Skin epidermis (tissue), 12 donors: ENCODE data around the gene CISTR.
"Not testable (repeated sequence)": the region's sequence is repeated elsewhere in the genome, so short reads cannot be mapped to it uniquely, and the experiment has no call there.

Source experiments
- H3K27ac ChIP-seq, 21 experiments: fragments of 200-600 bp; sonication (generic) in 11 of 21; one replicate each; pipeline ENCODE4 v1.5.0; 2020; ENCODE audit warnings: mild to moderate bottlenecking in 3 of 21, inconsistent platforms in 2 of 21, moderate library complexity in 2 of 21
- H3K4me3 ChIP-seq, 7 experiments: fragments of 200-600 bp; sonication (generic) in 2 of 7; one replicate each; pipeline ENCODE4 v1.5.0; 2020; ENCODE audit warnings: inconsistent platforms in 2 of 7, mild to moderate bottlenecking in 2 of 7, moderate library complexity in 1 of 7

CISTR gene

DNA sequence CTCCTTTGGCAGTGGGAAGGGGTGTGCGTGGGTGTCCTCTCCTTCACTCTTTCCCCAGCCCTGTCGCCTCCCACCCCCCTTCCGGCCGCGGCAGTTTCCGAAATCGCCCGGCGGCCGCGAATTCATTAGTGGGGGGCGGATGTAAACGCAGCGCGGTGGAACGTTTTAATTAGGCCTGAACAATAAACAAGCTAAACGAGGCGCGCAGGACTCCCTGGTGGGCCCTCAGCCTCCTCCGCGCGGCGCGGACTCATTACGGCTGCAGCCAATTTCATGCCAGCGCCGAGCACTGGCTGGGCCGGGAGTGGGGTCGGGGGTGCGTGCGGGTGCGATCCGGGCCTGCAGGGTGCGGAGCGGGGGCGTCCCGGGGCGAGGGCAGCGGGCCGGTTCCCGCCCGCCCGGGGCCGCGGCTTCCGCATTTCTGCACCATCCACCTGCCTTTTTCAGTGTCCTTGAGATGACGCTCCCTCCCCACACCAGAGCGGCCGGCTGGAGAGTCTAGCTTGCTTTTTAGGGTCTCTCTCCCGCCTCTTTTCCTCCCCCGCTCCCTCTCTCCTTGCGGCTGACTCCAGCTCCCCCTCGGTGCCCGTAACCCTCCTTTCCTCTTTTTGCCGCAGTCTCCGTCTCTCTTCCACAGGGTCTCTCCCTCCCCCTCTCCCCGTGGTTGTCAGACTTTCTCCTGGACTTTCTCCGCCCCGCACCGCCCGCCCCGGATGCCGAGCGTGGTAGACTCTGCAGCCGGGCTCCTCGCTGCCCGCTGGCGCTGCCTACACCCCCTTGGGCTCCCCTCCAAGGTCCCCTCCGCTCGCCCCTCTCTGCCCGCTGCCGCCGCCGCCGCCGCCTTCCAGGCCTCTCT is at the start of gene CISTR:
Gene CISTR, minus strand, starts transcription at position 644 of the 856 bp plus-strand sequence.
- peak within 1 kb of the TSS in 8 of 21 experiments; percentile 0 to 52 (median 34) for H3K27ac ChIP-seq

DNA sequence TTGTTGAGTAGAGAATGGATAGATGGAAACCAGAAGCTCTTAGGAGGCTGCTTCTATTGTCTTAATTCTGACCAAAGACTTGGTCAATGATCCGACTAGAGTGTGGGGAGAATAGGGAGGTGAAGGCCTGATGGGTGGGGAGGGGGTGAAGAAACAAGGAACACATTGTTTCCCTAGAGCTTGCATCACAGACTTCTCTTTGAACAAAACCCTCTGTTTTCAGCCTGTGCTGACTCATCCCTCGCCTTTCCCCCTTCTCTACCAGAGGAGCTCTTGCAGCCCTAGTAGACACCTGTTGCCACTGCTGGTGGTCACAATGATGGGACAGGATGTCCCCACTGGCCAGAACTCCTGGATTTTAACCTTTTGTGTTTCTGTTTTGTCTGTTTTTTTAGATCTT is 46.8 kb upstream of the CISTR start:
- Histone ChIP-seq H3K27ac (no peak overlapping the region), H3K4me3 (no peak overlapping the region)

More for the DNA sequence above, at the start of gene CISTR:
- peak within 1 kb of the TSS; percentile 18 to 49 (median 33) for H3K4me3 ChIP-seq

DNA sequence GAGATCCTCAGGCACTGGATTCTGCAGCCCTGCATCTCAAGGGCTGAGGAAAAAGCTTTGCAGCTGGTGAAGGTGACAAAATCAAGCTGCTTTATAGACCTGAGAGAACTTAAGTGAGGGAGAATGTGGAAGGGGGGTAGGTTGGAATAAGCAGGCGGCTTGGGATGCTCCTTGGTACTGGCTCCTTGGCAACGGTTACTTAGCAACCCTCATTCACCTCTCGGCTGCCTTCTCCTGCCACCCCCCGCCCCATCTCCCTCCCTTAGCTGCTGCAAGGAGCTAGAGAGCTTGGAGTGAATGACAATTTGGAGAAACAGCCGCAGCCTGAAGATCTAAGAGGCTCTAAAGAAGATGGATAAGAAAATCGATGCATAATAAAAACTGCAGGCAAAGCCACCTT is 44.1 kb upstream of the CISTR start:
- Histone ChIP-seq H3K27ac (no peak overlapping the region), H3K4me3 (no peak overlapping the region)

DNA sequence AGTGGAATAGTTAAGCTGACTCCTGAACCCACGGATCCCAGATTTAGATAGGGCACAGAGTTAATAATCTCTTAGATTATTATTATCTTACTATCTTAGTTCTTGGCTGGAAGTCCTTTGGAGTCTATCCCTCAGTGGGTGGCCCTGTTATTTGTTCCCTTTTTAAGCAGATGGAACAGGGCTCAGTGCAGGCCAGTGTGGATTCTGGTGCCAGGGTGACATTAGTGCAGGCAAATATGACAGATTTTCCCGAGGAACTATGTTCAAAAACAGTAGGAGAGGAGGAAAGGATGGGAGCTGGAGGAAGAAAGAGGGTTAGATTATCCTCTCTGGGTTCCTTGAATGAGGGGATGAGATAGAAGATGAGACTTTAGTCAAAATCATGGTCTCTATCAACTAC is 41.4 kb upstream of the CISTR start:
- no peak overlapping the region for H3K27ac ChIP-seq
- H3K4me3 ChIP-seq = no peak overlapping the region

DNA sequence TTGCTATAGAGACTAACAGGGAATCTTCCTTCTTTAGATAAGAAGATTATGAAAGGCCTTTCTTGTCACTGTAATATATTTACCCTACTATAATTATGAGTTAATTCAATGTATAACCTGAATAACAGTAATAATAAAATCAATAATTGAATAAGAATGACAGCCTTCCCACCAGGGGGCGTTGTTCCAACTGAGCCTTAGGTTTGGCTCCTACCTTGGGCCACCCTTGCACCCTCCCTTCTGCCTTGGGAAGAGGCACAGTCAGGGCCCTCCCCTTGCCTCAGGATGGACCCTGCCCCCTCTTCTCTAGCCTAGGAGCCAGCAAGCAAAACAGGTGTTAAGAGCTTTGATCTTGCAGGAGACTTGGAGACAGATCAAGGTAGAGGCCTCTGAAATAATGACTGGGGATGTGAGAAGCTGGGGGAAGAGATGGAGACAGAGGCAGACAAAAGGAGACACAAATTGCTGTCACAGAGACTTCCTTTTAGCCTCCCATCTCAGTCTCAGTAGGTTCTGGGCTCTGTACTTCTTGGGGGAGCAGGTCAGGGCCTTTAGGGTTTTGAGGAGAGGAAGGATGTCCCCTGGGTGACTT is 40.1 kb upstream of the CISTR start:
- Histone ChIP-seq H3K27ac (no peak overlapping the region), H3K4me3 (no peak overlapping the region)

DNA sequence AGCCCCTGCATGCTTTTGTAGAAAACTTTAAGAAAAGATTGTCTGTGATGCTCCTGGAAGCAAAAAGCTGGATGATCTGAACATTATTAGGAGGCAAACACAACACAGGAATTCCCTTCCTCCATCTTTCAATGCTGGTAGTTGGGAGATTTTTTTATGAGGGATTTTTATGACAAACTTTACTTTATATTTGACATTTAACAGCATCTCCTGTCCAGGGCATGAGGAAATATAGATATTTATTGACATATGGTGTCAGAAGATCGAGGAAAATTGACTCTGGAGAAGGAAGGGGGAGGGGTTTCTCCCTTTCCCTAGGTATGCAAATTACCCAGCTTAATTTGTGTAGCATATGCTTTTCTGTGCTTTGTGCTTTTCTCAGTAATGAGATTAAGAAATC is 37.8 kb upstream of the CISTR start:
- H3K27ac ChIP-seq = no peak overlapping the region
- H3K4me3 ChIP-seq = no peak overlapping the region

DNA sequence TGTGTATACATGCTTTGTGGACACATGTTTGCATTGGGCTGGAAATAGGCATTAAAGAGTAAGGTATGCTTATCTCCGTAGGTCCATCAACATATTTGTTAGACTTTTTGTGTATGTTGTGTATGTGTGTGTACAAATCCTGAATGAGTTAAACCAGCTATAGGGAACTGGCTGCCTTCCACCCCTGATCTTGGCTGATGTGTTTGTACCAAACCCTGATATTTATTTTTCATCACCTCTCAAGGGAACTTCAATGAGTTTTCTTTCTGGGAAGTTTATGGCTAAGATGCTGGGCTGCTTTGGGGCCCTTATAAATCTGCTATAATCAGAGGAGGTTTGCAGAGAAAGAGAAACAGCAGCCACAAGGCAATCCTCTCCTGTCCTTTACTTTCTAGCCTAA is 37.1 kb upstream of the CISTR start:
- Histone ChIP-seq H3K27ac (no peak overlapping the region), H3K4me3 (no peak overlapping the region)

DNA sequence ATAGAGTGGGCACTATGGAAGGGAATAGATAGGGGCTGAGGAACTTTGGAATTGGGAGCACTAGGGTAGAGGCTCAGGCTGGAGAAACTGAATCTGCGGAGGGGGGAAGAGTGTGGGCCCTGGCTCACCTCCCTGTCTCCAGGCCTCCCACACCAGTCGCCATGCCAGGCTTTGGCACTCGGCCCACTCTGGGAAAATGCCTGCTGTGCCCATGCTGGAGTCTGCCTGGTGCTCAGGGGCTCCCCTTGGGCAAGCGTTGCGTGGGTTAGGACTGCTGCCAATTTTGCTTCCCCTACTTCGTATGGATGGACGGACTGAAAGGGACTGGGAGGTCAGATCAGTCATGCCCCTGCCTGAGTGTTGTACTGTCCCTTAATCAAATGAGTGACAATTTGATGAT is 34.6 kb upstream of the CISTR start:
- H3K4me3 ChIP-seq = no peak overlapping the region
- no peak overlapping the region for H3K27ac ChIP-seq

DNA sequence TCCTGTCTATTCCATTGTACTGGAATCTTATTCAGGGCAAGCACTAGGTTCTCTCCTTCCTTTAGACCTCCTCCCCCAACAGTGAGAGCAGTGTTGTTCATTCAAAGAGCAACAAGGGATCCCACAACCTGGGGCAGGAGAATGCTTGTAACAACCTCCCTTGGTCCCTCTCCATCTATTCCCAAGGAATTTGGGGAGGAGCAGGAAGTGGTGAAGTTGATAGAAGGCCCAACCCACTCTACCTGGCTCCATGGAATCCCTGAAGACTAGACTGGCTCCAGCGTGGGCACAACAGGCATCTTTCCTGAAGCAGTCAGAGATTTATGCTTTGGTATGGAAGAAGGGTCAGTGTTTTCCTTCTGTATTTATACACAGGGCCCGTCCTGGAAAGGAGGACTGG is 33.4 kb upstream of the CISTR start:
- Histone ChIP-seq H3K4me3 (no peak overlapping the region), H3K27ac (no peak overlapping the region)

DNA sequence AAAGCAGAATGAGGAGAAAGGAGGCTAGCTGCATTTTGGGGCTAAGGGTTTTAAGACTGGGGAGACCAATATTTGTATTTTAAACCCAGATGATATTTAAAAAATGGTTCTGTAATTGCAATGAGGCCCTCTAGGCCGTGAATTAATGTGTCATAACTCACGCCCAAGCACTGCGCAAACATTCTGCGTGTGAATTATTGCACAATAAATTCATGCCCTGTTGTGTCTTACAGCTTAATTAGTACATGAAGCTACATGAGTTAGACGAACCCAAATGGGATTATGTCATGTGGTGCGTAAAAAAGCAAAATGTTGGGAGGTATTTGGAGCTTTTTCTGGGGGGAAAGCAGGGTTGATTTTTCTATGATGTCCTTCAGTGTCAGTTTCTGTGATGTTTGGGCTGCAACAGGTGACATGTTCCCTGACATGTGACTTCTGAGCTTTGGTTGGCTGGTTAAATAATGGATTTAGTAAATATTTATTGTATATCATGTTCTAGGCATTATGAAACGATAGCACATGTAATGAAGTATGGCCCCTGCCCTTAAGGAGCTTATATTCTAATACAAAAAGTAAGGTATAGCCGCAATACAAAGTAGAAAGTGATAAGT is 30.4 kb upstream of the CISTR start:
- no peak overlapping the region for H3K4me3 ChIP-seq
- H3K27ac ChIP-seq = peak overlapping the region in 1 of 21 experiments; percentile 8

DNA sequence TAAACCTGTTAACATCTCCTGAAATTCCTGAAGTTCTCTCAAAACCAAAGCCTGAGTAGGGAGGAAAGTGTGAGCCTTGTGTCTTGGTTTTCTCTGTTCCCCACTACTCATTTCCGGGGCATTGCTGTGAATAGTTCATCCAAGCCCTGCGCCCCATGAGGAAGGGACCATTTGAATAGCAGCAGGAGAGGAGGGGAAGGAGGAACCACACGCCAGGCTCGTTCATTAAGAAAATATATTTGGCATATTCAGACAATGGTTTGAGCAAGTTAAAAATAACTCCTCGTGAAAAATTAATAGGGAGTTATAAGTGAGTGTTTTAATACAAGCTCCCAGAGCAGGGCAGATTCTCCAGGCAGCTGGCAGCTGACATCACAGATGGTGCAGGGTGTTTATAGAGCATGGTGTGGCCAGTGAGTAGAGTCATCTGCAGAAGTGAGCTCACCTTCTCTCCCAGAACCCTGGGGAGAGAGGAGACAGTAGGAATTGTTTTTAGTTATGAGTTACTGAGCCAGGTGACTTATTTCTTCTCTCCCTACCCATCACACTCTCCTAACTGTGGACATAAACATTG is 29.5 kb upstream of the CISTR start:
- no peak overlapping the region for H3K4me3 ChIP-seq
- H3K27ac ChIP-seq = peak overlapping the region in 1 of 21 experiments; percentile 8

DNA sequence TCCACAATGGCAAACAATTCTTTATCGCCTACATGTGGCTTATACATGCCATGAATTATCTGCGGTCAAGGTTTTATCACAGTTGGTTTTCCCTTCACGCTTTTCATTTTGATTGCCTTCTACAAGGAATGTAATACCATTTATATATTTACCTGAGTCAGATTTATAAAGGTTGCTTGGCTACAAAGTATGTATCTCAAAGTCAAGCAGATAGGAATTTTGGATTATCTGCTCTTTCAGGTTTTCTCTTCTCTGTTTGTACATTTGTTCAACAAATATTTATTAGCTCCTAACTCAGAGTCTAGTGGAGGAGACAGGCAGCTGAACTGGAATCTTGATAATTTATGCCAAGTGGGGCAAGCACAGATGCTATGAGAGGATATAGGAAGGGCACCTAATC is 28.5 kb upstream of the CISTR start:
- no peak overlapping the region for H3K4me3 ChIP-seq
- no peak overlapping the region for H3K27ac ChIP-seq

DNA sequence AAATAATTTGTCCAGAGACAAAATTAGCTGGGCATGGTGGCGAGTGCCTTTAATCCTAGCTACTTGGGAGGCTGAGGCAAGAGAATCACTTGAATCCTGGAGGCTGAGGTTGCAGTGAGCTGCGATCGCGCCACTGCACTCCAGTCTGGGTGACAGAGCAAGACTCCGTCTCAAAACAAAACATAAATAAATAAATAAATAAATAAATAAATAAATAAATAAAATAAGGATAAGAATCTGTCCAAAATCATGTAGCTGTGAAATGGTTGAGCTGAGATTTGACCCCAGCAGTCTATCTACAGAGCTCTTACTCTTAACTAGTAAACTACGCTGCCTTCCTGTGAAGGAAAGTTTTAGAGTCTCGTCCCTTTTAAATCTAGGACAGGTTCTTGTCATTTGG is 27.9 kb upstream of the CISTR start:
- not testable (repeated sequence) for H3K27ac ChIP-seq, H3K4me3 ChIP-seq

DNA sequence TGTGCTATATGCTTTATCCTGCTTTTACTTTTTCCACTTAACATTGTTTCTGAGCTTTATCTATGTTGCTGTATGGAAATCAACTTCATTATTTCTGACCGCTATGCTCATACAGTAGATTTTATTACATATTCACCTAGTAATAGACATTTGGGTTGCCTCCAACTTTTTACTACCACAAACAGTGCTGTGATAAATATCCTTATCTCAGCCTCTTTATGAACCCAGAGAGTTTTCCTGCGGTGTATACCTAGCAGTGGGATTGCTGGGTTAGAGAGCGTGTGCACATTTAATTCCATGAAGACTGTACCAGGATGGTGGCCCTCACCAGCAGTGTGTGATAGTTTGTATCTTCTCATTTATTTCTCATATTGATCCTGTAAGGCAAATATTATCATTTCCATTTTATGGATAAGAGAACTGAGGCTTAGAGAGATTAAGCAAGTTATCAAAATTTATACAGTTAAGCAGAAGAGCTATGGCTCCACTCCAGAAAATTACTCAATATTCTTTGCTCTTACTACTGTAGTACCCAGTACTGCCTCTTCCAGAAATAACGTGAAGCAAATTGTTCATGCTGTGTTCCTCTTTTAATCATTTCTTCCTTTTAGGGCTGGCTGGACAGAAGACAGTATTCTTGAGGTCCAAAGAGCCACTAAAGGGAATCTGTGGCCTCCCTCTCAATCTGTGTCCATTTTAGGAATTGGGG is 26.3 kb upstream of the CISTR start:
- H3K27ac ChIP-seq = no peak overlapping the region

DNA sequence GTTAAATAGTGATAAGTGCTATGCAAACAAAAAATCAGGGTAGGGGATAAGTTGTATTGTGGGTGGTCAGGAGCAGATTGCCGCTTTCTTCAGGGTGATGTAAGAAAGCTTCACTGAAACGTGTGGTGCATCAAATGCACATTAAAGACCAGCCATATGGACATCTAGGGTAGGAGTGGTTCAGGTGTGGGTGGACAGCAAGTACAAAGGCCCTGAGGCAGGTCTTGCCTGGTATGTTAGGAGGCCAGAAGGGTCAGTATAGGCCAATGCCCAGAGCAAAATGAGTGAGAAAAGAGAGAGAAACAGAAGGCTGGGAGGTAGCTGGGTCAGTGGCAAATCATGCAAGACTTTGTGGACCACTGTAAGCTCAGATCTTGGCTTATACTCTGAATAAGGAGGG is 25.6 kb upstream of the CISTR start:
- Histone ChIP-seq H3K4me3 (no peak overlapping the region), H3K27ac (no peak overlapping the region)

More for the DNA sequence above, 26.3 kb upstream of the CISTR start:
- H3K4me3 ChIP-seq = no peak overlapping the region

DNA sequence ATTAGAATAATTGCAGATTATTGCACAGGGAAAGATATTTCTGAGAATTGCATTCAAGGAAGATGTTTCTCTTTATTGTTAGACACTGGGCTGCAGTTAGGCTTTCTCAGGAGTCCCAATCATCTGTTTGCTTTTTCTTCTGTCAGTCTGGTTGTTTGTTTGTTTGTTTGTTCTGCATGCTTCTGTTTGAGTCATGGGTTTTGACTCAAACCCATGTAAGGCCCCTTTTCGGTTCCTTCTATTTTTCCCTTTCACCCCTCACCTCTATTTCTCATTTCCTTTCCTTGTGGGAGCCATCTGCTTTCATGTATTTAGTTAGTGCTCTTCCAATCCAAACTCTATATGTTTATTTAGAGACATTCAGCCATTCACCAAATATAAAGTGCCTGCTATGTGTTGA is 25.1 kb upstream of the CISTR start:
- no peak overlapping the region for H3K27ac ChIP-seq
- no peak overlapping the region for H3K4me3 ChIP-seq

DNA sequence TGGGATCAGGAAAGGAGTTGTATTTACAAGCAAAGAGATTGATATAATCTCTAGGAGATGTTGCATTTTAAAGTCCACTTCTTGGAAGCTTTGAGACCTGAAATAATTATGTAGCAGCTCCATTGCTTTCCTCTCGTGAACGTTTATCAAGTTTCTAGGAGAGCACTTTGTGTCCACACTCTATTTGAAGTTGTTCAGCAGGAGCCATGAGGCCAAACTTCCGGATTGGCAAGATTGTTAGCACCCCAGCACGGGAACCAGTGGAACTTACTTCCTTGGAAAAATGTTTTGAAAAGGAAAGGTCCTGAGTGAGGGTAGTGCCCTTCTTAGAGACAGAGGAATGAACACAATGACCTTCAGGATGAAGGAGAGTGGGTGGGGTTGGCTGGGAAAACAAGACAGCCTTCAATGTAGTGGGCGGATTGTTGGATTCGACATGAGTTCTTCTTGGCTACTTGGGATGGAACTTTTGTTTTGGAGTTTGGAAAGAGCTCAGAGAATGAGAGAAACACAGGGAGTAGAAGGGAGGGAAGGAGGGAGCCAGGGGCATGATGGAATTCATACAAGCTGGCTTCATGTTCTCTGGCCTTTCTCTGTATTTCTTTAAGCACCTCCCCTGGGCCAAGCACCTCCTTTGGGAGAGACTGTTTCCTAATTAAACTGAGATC is 23.8 kb upstream of the CISTR start:
- peak overlapping the region in 3 of 21 experiments; percentile 18 to 58 (median 49) for H3K27ac ChIP-seq
- no peak overlapping the region for H3K4me3 ChIP-seq

DNA sequence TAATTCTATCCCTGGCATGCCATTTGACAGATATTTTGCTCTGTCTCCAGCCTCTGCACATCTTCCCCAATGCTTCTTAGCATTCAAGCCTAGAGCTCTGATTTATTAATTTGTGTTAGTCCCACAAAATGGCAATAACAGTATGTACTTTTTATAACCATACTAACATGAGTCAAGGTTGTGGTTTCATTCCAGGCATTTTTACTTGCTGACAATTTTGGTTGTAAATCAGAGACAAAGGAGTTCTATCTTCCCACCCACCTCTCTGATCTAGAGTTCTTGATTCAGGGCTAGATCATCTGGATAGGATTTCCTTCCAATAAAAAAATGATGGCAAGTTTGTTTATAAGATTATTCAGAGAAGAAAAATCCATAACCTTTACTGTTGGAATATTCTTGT is 18.5 kb upstream of the CISTR start:
- no peak overlapping the region for H3K4me3 ChIP-seq
- peak overlapping the region in 3 of 21 experiments; percentile 58 to 70 (median 65) for H3K27ac ChIP-seq

DNA sequence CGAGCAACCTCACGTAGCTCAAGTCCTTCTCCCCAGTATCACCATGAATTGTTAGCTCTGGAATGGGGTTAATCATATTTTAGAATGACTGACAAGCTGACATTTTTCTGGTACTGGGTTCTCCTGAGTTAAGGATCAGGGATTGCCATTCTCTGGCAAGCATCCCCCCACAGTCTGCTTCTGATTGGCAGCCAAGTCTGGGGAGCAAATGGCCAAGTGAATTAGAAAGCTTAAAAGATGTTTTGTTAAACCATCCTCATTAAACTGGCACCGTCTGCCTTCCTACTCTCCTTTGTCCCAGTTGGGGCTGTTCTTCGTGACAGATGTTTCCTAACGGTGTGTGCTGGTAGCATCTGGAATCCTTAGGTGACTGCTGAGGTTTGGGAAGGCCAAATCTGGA is 17.2 kb upstream of the CISTR start:
- Histone ChIP-seq H3K4me3 (no peak overlapping the region), H3K27ac (peak overlapping the region in 3 of 21 experiments; percentile 27 to 70 (median 65))
